ENCODE measurements around the gene MAGEA9.

Gene MAGEA9

GRCh38 chrX:149799938-149800337 is 18.2 kb downstream of the MAGEA9 start:
- Histone ChIP-seq H3K36me3 (ENCODE audit: control insufficient read depth in 1 of 2, insufficient read depth in 2 of 2, low read depth in 1 of 2, low read length in 2 of 2) (no peaks in the 10 kb centered on the region), H3K79me1 (replicated peaks; ENCODE audit: low read length, poor library complexity, severe bottlenecking) (no peaks in the 10 kb centered on the region), H4K91ac (ENCODE audit: low read length) (no peak overlapping the region), H3K9ac (ENCODE audit: low read length) (no peak overlapping the region), H2BK120ac (ENCODE audit: low read depth, low read length) (no peak overlapping the region), H2AFZ (ENCODE audit: low read depth, low read length) (no peak overlapping the region), H3K4me1 (ENCODE audit: control insufficient read depth, insufficient read depth, low read depth, low read length) (no peaks in the 10 kb centered on the region), H3K27ac (ENCODE audit: low read length, poor library complexity, severe bottlenecking) (no peak overlapping the region), H4K8ac (ENCODE audit: low read length) (no peak overlapping the region), H2BK15ac (ENCODE audit: low read depth, poor library complexity, severe bottlenecking) (no peak overlapping the region), H3K18ac (ENCODE audit: low read depth in 1 of 2, low read length in 2 of 2) (no peak overlapping the region), H3K14ac (ENCODE audit: low read length in 2 of 2) (no peak overlapping the region), H2BK5ac (ENCODE audit: low read depth, low read length, poor library complexity, severe bottlenecking) (no peak overlapping the region), H2AK5ac (ENCODE audit: low read length, severe bottlenecking) (no peak overlapping the region), H3K9me3 (ENCODE audit: control insufficient read depth, low read length) (peaks cover 8% of the 10 kb centered on the region), H3K23ac (ENCODE audit: low read length in 2 of 2) (no peak overlapping the region), H3K4me3 (ENCODE audit: insufficient read depth in 1 of 2, low read depth in 1 of 2, low read length in 2 of 2) (no peak overlapping the region), H2BK12ac (ENCODE audit: low read length in 2 of 2) (no peak overlapping the region), H3K4me2 (ENCODE audit: low read length, poor library complexity, severe bottlenecking) (no peak overlapping the region), H3K4ac (ENCODE audit: low read depth in 1 of 2, low read length in 2 of 2) (no peak overlapping the region), H3K27me3 (ENCODE audit: control insufficient read depth in 1 of 2, insufficient read depth in 1 of 2, low read length in 2 of 2) (peaks cover 0 to 16% of the 10 kb centered on the region in 2 experiments)
- 100% methylated on average over 2 of the region's 3 CpGs for WGBS
- DNase-seq = no peak

GRCh38 chrX:149803458-149804062 is 21.8 kb downstream of the MAGEA9 start:
- H3K27ac ChIP-seq (ENCODE audit: low read length, poor library complexity, severe bottlenecking) = no peak overlapping the region
- H3K9ac ChIP-seq (ENCODE audit: low read length) = no peak overlapping the region
- H3K18ac ChIP-seq (ENCODE audit: low read depth in 1 of 2, low read length in 2 of 2) = no peak overlapping the region
- H3K9me3 ChIP-seq (ENCODE audit: control insufficient read depth, low read length) = peaks cover 8% of the 10 kb centered on the region
- H4K8ac ChIP-seq (ENCODE audit: low read length) = no peak overlapping the region
- peaks cover 0 to 15% of the 10 kb centered on the region in 2 experiments for H3K27me3 ChIP-seq (ENCODE audit: control insufficient read depth in 1 of 2, insufficient read depth in 1 of 2, low read length in 2 of 2)
- H2BK5ac ChIP-seq (ENCODE audit: low read depth, low read length, poor library complexity, severe bottlenecking) = no peak overlapping the region
- no peak overlapping the region for H4K91ac ChIP-seq (ENCODE audit: low read length)
- H3K14ac ChIP-seq (ENCODE audit: low read length in 2 of 2) = no peak overlapping the region
- no peak overlapping the region for H2BK120ac ChIP-seq (ENCODE audit: low read depth, low read length)
- H3K4me1 ChIP-seq (ENCODE audit: control insufficient read depth, insufficient read depth, low read depth, low read length) = no peaks in the 10 kb centered on the region
- no peak overlapping the region for H2AFZ ChIP-seq (ENCODE audit: low read depth, low read length)
- no peak overlapping the region for H2BK12ac ChIP-seq (ENCODE audit: low read length in 2 of 2)
- no peak overlapping the region for H3K4me2 ChIP-seq (ENCODE audit: low read length, poor library complexity, severe bottlenecking)
- no peaks in the 10 kb centered on the region for H3K79me1 ChIP-seq (replicated peaks; ENCODE audit: low read length, poor library complexity, severe bottlenecking)
- no peak overlapping the region for H3K4ac ChIP-seq (ENCODE audit: low read depth in 1 of 2, low read length in 2 of 2)
- H2BK15ac ChIP-seq (ENCODE audit: low read depth, poor library complexity, severe bottlenecking) = no peak overlapping the region
- WGBS = 92% methylated on average over 9 of the region's 10 CpGs
- no peaks in the 10 kb centered on the region for H3K36me3 ChIP-seq (ENCODE audit: control insufficient read depth in 1 of 2, insufficient read depth in 2 of 2, low read depth in 1 of 2, low read length in 2 of 2)
- DNase-seq = no peak
- no peak overlapping the region for H3K23ac ChIP-seq (ENCODE audit: low read length in 2 of 2)
- H2AK5ac ChIP-seq (ENCODE audit: low read length, severe bottlenecking) = no peak overlapping the region
- no peak overlapping the region for H3K4me3 ChIP-seq (ENCODE audit: insufficient read depth in 1 of 2, low read depth in 1 of 2, low read length in 2 of 2)

GRCh38 chrX:149804102-149804501 is 22.4 kb downstream of the MAGEA9 start:
- no peak overlapping the region for H3K14ac ChIP-seq (ENCODE audit: low read length in 2 of 2)
- no peak overlapping the region for H2AFZ ChIP-seq (ENCODE audit: low read depth, low read length)
- H4K91ac ChIP-seq (ENCODE audit: low read length) = no peak overlapping the region
- peaks cover 5% of the 10 kb centered on the region for H3K9me3 ChIP-seq (ENCODE audit: control insufficient read depth, low read length)
- H4K8ac ChIP-seq (ENCODE audit: low read length) = no peak overlapping the region
- H3K27ac ChIP-seq (ENCODE audit: low read length, poor library complexity, severe bottlenecking) = no peak overlapping the region
- H3K4me3 ChIP-seq (ENCODE audit: insufficient read depth in 1 of 2, low read depth in 1 of 2, low read length in 2 of 2) = no peak overlapping the region
- peaks cover 0 to 13% of the 10 kb centered on the region in 2 experiments for H3K27me3 ChIP-seq (ENCODE audit: control insufficient read depth in 1 of 2, insufficient read depth in 1 of 2, low read length in 2 of 2)
- no peak overlapping the region for H3K18ac ChIP-seq (ENCODE audit: low read depth in 1 of 2, low read length in 2 of 2)
- H3K4me2 ChIP-seq (ENCODE audit: low read length, poor library complexity, severe bottlenecking) = no peak overlapping the region
- H2BK12ac ChIP-seq (ENCODE audit: low read length in 2 of 2) = no peak overlapping the region
- H2BK5ac ChIP-seq (ENCODE audit: low read depth, low read length, poor library complexity, severe bottlenecking) = no peak overlapping the region
- no peaks in the 10 kb centered on the region for H3K36me3 ChIP-seq (ENCODE audit: control insufficient read depth in 1 of 2, insufficient read depth in 2 of 2, low read depth in 1 of 2, low read length in 2 of 2)
- H3K23ac ChIP-seq (ENCODE audit: low read length in 2 of 2) = no peak overlapping the region
- H3K79me1 ChIP-seq (replicated peaks; ENCODE audit: low read length, poor library complexity, severe bottlenecking) = no peaks in the 10 kb centered on the region
- H3K4ac ChIP-seq (ENCODE audit: low read depth in 1 of 2, low read length in 2 of 2) = no peak overlapping the region
- no peak overlapping the region for H2BK15ac ChIP-seq (ENCODE audit: low read depth, poor library complexity, severe bottlenecking)
- H2BK120ac ChIP-seq (ENCODE audit: low read depth, low read length) = no peak overlapping the region
- H2AK5ac ChIP-seq (ENCODE audit: low read length, severe bottlenecking) = no peak overlapping the region
- WGBS = 85% methylated on average over 6 of the region's 6 CpGs
- H3K4me1 ChIP-seq (ENCODE audit: control insufficient read depth, insufficient read depth, low read depth, low read length) = no peaks in the 10 kb centered on the region
- no peak overlapping the region for H3K9ac ChIP-seq (ENCODE audit: low read length)
- DNase-seq = no peak

GRCh38 chrX:149807747-149808458 is 26.2 kb downstream of the MAGEA9 start:
- DNase-seq = no peak
- Histone ChIP-seq H2BK120ac (ENCODE audit: low read depth, low read length) (no peak overlapping the region), H3K9me3 (ENCODE audit: control insufficient read depth, low read length) (no peaks in the 10 kb centered on the region), H3K4me1 (ENCODE audit: control insufficient read depth, insufficient read depth, low read depth, low read length) (no peaks in the 10 kb centered on the region), H3K9ac (ENCODE audit: low read length) (no peak overlapping the region), H3K79me1 (replicated peaks; ENCODE audit: low read length, poor library complexity, severe bottlenecking) (no peaks in the 10 kb centered on the region), H3K4me2 (ENCODE audit: low read length, poor library complexity, severe bottlenecking) (no peak overlapping the region), H2BK15ac (ENCODE audit: low read depth, poor library complexity, severe bottlenecking) (no peak overlapping the region), H2BK12ac (ENCODE audit: low read length in 2 of 2) (no peak overlapping the region), H3K27me3 (ENCODE audit: control insufficient read depth in 1 of 2, insufficient read depth in 1 of 2, low read length in 2 of 2) (peaks cover 0 to 15% of the 10 kb centered on the region in 2 experiments), H3K14ac (ENCODE audit: low read length in 2 of 2) (no peak overlapping the region), H3K4me3 (ENCODE audit: insufficient read depth in 1 of 2, low read depth in 1 of 2, low read length in 2 of 2) (no peak overlapping the region), H3K23ac (ENCODE audit: low read length in 2 of 2) (no peak overlapping the region), H2AK5ac (ENCODE audit: low read length, severe bottlenecking) (no peak overlapping the region), H2BK5ac (ENCODE audit: low read depth, low read length, poor library complexity, severe bottlenecking) (no peak overlapping the region), H2AFZ (ENCODE audit: low read depth, low read length) (no peak overlapping the region), H3K4ac (ENCODE audit: low read depth in 1 of 2, low read length in 2 of 2) (no peak overlapping the region), H3K36me3 (ENCODE audit: control insufficient read depth in 1 of 2, insufficient read depth in 2 of 2, low read depth in 1 of 2, low read length in 2 of 2) (no peaks in the 10 kb centered on the region), H3K27ac (ENCODE audit: low read length, poor library complexity, severe bottlenecking) (no peak overlapping the region), H3K18ac (ENCODE audit: low read depth in 1 of 2, low read length in 2 of 2) (no peak overlapping the region), H4K91ac (ENCODE audit: low read length) (no peak overlapping the region), H4K8ac (ENCODE audit: low read length) (no peak overlapping the region)
- WGBS = 90% methylated on average over 9 of the region's 12 CpGs

All from mesenchymal stem cell (in vitro differentiated cells and primary cell).